ENCODE results near the gene DHRS7B.

The DHRS7B gene

DNA sequence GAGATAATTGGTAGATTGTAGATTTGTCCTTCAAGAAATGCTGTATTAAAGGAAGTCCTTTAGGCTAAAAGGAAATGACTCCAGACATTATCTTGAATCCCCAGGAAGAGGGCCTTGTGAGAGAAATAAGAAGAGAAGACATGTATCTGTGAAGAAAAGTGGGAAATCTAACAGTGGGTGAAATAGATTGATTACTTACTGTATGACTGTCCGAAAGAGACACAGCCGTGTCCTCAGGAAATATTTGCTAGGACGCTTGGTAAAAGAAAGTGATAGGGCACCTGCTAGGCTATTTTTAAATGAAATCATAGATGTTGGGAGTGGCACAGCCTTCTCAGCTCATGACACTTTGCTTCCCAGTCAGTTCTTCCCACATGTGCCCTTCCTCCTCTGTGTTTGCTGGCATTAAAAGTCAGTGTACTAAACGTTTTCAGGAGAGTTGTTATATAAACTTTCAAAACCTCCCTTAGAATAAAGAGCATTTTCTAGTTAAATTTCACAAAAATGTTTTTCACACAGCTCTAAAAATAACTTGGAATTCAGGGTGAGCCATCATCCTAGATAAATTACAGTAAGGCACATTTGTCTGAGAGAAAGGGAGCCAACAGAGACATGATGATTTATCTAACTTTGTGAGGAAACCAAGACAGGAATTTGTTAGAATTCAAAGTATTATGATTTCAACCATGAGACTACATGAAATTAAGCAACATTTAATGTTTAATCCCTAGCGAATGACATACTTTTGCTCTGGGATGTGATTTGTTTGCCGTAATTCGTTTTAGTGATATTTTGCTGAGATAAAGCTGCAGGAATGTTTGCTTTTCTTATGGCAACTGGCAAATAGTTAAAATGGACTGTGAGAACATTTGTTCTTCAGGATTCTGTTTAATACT, 35.0 kb downstream of the DHRS7B start:
- no peak for DNase-seq

DNA sequence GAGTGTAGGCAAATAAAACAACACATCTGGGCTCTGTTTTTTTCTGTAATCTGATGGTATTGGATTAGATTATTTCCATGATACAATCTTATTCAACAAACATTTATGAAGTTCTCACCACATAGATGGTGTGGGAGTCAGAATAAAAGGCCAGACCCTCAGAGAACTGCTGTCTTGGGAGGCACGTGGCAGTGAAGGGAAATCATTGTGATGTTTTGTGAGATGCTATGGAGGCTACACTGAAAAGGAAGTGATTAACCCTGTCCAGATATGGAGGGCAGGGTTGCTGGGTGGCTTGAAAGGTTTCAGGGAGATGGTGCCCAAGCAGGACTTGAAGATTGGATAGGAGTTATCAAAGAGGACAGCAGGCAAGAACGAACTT, 35.6 kb downstream of the DHRS7B start:
- no peak for DNase-seq

DNA sequence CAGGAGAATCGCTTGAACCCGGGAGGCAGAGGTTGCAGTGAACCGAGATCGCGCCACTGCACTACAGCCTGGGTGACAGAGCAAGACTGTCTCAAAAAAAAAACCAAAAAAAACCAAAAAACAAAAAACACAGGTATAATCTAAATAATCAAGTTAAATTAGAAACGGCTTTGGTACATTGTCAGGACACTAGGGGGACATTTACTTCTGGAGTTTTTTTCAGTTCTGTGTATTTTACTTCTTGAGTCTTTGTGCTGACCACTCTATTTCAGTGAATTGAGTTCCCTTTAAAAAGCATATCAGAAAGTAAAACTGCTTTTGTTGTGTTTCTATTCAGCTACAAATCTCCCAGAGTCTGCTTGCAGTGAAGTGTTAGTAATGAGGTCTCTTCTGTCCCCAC, 36.3 kb downstream of the DHRS7B start:
- DNase-seq: no peak

DNA sequence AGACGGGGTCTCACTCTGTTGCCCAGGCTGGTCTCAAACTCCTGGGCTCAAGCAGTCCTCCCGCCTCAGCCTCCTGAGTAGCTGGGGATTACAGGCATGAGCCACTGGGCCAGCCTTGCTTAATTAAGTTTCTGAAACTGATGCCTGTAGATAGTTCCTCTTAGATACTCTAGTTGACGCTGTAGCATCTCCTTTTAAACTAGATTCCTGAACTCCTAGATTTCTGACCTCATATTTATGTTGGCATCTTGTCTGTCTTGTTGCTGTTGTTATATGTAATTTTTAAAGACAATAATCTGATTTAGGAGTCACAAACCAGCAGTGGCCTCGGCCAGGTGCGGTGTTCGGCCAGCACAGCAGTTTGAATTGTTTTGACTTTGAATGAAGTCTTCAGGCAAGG, 37.5 kb downstream of the DHRS7B start:
- no peak for DNase-seq

DNA sequence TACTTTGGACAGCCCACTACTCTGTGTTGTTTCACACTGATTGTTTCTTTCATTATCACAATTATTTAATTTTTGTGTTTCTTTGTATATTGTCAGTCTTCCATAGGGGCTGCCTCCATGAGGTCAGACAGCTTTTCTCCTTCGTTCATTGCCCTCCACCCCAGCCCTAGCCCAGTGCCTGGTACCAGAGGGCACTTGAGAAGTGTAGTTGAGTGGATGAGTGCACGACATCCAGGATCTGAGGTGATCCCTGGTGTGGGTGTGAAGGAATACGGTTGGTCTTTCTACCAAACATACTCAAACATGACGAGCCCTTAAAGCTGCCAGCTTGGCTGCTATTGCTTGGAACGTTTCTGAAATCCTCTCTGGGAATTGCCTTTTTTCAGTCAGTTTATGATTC, 37.9 kb downstream of the DHRS7B start:
- no peak for DNase-seq

DNA sequence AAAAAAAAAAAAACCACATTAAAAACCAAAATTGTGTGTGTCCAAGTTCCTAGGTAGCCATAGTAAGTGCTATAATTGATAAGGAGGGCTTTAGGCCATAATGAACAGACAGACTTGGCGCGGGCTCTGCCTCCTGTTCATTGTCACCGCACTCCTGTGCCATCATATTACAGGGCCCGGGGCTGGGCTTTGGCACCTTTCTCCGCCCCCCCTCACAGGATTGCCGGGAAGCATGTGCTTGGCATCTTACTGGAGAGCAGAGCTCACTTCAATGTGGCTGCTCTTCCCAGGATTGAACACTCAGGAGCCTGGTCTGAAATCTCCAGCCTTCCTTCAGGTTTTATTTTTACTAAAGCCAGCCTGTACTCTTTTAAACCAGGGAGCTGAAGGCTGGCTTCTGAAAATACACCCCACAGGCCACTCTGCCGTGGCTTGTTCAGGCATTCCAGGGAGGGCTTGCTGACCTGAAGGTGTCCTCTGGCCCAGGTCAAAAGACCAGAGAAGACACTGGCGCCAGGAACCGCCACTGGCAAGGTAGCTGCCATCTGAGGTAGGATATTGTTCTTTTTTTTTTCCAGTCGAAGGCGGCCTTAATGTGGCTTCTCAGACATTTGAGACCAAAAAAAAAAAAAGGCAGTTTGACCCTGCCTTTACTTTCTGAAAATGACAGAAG, 39.3 kb downstream of the DHRS7B start:
- no peak for DNase-seq

DNA sequence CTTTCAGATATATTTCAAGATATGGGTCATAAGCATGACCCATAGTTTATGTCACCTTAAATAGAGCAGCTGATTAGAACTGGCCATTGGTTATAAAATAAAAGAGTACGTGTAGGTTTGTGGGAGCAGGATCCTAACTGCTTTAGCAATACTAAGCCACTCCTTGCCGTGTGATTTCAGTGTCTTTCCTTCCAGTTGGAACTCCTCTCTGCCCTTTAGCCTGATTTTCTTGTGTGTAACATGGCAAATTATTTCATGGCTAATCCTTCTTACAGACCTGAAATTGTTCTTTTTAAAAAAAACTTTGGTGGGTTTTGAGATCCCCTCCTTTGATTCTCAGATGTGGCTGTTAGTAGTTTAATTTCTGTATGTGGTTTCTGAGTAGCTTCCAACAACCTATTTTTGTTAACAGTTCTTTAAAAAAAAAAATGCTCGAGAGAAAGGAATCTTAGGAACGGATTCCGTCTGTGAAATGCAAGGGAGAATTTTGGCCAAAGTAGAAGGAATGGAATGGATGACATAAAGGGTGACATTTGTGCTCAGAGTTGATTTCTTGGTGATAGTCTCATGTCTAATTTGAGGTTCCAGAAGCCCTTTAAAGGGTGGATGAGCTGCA, 39.9 kb downstream of the DHRS7B start:
- DNase-seq: no peak

DNA sequence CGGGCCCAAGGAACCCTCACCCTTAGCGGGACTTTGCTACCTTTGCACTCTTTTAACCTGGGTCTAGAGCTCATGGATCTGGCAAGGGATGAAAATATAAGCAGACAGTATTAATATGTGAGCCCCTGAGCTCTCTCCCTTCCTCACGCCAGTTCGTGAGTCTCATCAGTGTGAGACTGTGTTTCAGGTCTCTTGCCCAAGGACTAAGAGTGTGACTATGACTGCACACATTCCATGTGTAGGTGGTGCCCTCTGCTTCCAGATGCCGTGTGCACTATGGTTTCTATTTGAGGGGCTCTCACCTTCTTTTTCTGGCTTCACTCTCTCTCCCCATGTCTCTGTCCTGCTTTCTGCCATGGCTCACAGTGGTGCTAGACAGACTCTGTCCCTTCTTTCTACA, 40.5 kb downstream of the DHRS7B start:
- DNase-seq: no peak

DNA sequence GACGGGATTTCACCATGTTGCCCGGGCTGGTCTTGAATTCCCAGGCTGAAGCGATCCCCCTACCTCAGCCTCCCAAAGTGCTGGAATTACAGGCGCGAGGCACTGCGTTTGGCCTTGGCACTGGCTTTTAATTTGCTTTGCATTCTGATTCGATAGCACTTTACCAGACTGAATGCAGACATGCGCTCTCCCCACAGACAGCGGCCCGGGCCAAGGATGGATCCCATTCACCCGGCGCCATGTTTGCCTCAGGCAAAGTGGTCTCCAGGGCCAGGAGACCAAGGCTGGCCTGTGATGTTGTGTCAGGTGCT, 41.7 kb downstream of the DHRS7B start:
- no peak for DNase-seq

DNA sequence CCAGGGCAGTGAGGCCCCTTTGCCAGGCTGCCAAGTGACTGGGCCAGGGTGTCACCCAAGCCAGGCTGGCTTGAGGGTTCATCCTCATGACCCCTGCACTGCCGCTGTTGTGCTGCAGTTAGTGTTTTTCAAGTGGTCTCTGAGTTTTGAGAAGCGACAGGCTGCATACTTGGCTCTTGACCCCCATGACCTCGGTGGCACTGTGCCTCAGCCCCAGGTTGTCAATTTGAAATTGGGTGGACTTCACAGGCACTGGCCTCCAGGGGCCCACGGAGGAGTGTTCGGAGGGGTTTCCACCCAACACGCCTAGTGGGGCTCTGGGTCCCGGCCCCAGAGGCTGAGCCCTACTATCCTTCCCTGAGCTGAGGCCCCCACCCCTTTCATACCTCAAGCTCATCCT, 42.7 kb downstream of the DHRS7B start:
- no peak for DNase-seq

DNA sequence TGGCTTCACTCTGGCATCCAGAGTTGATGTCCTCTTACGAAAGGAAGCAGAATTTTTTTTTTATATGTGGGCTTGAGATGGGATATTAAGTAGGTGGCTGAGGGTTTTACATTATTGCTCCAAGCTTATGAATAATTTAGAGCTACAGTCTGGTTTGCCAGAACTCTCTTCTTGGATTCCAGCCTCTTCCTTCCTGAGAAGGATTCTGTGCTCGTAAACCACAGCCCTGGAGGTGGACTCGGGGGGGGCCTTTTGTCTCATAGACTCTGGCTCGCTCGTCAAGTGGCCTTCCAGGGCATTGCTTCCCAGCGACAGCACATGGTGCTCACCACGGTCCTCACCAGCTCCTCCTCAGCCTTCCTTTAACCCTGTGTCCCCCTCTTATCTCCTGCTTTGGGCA, 44.0 kb downstream of the DHRS7B start:
- DNase-seq: no peak

DNA sequence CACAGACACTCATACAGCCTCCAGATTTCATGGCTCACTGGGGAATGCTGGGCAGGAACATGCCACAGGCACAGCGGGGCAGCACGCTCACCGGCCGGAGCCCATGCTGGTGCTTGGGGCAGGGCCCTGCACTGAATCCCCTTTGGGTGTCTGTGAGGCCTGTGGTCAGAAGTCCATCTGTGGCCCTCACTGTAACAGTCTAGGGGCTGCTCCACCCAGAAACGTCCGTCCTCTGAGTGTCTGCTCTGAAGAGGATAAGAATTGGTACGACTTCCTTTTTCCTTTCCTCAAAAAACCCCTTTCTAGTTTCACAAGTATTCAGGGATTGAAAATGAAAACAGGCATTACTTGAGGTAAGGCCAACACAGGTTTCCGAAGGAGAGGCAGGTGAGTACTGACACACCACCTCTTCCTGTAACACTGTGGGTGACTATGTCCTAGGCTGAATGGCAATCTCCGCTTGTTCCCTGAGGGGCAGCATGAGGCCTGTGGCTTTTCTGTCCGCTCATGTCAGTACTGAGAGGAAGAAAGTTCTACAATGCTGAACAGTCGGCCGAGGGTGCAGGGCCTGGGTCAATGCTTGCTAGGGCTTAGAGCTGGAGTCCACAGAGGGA, 44.7 kb downstream of the DHRS7B start:
- DNase-seq: no peak

DNA sequence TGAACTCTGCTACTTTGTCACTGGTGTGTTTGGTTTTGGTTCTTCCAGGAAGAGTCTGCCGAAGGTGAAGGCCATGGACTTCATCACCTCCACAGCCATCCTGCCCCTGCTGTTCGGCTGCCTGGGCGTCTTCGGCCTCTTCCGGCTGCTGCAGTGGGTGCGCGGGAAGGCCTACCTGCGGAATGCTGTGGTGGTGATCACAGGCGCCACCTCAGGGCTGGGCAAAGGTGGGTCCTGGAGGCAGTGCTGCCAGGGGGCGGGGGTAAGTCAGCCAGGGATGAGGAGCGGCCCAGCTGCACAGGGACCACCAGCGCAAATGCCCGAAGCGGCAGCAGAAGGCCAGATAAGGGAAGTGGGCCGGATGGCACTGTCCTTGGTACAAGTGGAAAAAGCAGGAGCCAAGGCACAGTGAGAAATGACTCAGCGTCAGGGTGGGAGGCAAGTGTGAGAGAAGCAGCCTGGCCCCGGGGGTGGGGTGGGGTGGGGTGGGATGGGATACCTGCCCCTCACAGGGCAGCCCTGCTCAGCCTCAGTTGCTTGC, 45.3 kb downstream of the DHRS7B start:
- DNase-seq: no peak

DNA sequence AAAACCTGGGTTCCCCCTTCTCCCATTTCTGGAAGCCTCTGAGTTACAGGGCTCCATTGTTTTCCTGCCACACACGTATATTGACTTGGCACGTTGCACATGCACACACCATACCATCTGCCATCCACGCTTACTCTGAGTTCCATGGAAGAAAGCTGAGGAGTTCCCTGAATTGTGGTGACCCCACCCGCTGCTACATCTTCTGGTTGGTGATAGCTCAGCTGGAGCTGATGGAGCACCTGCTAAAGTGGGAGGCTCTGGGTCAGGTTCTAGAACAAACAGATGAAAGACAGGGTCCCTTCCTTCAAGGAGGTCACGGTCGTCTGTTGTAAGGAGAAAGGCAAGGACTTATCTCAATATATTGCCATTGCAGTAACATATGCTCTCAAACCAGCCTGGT, 46.1 kb downstream of the DHRS7B start:
- DNase-seq: no peak

DNA sequence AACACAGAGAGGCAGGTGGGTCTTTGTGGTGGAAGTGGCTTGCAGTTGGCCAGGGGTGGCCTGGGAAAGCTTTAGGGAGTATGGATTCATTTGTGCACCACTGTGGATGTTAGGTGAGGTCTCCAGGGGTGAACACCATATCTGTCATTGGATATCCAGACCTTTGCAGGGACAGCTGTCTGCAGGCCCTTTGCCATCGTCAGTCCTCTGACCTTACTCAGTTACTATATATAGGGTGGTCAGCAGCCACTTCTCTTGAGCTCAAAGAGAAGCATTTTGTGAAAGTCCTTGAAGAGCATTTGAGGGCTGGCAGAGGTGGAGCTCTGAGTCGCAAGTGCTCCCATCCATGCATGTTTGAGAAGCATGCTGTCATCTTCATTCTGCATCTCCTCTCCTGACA, 46.8 kb downstream of the DHRS7B start:
- DNase-seq: no peak

DNA sequence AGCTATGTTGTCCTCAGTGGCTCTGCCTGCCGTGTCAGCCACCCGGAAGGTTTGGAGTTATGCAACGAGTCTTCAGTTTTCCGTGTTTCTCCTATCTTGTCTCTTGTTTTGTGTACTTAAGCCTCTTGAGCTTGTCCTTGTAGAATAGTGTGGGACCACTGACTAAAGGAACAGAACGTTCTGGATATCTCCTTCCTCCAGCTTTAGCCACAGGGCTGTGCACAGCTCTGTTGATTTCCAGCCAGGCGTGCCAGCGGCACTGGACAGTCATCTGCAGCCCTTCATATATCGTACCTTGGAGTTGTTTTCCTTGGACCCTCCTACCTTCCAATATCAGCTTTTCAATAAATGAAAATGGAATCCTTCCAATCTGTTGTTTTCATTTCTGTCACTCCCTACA, 47.4 kb downstream of the DHRS7B start:
- no peak for DNase-seq

DNA sequence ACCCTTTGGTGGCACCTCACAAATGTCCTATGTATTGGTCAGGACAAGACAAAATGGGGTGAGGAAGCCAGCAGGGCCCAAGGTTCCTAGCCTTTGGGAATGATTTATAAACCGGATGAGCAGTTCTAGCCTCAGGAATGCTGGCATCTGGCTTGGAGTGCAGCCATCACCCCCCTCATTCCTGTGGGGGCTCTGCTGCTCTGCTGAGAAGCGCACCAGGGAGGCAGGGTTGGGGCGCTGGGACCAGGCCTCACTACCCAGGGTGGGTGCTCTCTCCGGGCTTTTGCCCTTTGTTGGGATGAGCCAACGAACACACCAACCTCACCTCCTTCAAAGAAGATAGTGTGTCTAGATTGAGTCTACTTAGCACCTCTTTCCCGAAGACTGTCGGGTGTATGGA, 47.9 kb downstream of the DHRS7B start:
- no peak for DNase-seq

DNA sequence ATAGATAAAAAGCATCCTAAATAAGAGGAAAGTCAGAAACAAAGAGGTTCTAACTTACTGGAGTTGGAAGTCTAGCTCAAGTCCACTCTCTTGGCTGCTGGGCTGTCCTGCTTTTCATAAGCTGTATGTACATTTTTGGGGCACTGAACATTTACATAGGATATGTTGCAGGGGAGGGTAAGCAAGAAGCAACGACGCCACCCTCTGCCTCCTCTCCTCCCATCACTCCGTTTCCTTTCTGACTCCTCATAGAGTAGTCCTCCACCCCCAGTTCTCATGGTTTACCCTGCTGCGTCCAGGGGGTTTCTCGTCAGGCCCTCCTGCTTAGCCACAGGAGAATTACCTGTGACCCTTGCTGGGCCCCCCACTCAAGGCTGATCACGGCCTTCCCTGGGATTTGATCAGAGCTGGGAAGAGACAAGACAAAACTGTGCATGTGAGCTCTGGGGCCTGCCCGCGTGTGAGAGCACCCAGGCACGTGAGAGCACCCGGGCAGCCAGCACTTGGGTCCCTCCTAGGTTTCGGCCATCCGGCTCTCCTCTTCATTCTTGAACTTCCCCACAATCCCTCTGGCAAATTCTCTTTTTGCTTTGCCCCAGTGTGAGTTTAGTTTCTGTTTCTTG, 50.1 kb downstream of the DHRS7B start:
- DNase-seq: no peak

DNA sequence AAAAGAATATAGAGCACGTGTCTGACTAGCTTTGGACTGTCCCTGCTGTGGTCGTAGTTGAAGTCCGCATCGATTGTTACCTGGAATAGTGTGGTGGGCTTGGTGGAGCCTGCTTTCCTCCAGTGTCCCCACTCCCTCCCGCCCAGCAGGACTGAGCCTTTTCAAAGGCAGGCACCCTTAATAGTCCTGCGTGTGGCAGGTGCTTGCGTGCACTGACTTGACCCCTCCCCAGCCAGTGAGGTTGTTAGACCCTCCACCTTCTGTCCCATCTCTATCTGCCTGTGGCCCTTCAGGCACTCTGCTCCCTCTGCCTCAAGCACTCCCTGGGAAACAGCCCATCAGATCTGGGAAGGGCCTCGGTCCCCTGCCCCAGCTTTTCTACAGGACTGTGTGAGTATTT, 50.6 kb downstream of the DHRS7B start:
- no peak for DNase-seq

DNA sequence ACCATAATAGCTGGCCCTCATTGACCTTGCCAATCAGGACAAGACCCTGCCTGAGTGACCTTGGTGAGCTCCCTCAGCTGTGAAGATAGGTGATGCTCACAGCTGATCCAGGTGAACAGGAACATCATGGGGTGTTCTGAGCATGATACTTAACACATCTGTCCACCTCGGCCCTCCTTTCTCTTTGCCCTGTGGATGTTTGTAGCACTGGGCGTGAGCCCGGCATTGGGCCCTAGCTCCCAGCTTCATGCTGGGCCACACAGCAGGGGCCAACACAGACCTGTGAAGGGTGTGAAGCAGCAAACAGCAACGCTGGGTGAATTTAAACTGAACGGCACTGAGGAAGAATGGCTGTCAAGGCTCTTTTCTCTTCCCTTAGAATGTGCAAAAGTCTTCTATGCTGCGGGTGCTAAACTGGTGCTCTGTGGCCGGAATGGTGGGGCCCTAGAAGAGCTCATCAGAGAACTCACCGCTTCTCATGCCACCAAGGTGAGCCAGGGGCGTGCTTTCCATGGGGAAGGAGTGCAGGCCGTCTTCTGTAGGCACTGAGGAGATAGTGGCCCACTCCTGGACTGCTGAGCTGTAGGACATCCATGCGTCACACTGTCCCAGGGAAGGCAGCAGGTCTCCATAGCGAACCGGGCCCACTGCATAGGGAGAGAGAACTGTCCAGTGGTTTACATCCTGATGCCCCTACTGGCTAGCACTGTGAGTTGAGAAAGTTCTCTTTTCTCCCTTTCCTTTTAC, 51.3 kb downstream of the DHRS7B start:
- no peak for DNase-seq

DNA sequence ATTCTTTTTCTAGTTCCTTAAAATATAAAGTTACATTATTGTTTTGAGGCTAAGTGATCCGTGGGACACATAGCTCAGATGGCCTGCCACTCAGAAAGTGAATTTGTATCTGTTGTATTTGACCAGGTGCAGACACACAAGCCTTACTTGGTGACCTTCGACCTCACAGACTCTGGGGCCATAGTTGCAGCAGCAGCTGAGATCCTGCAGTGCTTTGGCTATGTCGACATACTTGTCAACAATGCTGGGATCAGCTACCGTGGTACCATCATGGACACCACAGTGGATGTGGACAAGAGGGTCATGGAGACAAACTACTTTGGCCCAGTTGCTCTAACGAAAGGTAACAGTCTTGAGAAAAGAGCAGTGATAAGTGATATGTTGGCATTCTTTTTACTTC, 56.7 kb downstream of the DHRS7B start:
- no peak for DNase-seq

DNA sequence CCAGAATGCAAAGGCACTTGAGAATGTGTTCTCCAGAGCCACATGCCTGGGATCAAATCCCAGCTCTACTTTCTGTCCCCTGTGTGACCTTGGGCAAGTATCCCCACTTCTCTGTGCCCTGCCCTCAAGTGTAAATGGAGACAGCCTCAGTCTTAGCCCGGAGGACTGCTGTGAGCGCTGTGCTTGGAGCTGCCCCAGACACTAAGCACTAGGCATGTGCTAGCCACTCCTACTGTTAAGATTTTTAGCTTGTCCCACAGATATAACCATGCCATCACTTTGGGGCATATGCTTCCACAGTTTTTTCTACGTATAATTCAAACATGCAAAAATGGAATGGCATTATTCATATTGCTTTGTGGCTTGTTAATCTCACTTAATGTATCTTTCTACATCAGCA, 57.8 kb downstream of the DHRS7B start:
- DNase-seq: no peak

DNA sequence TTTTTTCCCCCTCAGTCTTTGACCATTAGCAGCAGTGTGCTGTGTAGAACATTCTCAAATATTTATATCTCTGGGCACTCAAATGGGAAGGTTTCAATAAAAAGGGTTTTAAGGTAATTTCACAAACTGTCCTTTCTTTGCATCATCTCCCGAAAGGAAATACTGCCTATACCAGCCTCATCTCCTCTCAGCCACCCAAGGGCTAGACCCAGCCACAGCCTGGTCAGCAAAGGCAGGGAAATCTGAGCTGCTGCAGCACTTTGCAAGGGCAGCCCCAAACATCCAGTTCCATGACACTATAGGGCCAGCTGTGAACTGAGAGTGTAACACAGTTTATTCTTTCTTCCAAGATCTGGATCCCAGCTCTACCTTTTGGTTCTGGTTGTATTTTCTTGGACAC, 58.3 kb downstream of the DHRS7B start:
- no peak for DNase-seq

Data from NCI-H526 treated with DMSO at 0.1 percent for 48 hours (cell line).